HG02798 (cell line): ENCODE data around the gene DHX16.
"Not testable (repeated sequence)": the region's sequence is repeated elsewhere in the genome, so short reads cannot be mapped to it uniquely, and the experiment has no call there.

Source experiments
- ATAC-seq: cut with Tn5 transposase; IDR thresholded peaks from one replicate; pipeline ENCODE4 v1.9.1; 2021; ENCODE audit warnings: mild to moderate bottlenecking; ENCODE audit not compliant: unreplicated experiment, poor library complexity

DHX16 gene

DNA sequence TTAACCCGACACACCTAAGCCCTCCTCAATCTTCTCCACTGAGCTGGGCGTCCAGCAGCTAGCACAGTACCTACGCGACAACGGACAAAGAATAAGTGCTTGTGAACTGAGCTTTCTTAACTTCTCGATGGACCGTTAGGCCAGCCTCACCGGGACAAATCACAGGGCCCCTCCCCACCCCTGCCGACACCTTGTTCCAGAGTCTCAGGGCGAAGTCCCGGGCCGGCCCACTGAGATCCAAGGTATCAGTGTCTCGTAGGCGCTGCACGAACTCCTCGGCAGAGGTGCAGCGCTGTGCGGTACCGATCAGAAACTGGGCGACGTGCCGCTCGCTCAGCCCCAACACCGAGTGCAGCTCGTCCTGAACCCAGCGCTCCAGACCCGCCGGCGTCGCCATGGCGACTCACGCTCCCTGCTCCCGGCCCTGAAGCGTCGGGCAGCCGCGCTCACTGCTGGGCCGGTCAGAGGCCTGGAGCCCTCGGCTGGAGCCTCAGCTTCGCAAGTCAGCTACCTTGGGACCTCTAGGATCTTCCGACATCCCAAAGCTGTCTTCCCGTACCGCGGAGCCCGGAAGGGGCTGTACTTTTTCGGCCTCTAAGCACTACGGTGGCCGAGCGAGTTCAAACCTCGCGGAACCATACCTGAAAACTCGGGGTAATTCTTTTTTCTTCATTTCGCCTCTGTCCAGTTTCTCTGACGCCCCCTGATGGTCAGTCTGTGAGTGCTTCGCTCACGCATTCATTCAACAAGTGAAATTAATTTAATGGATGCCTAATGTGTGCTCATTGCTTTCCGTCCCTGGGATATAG lies at the start of gene DHX16:
TSS of gene DHX16 (minus strand) at position 562 of the 809 bp plus-strand sequence. CDS start at position 397, 165 bp downstream.
- peak; percentile 82 for ATAC-seq

DNA sequence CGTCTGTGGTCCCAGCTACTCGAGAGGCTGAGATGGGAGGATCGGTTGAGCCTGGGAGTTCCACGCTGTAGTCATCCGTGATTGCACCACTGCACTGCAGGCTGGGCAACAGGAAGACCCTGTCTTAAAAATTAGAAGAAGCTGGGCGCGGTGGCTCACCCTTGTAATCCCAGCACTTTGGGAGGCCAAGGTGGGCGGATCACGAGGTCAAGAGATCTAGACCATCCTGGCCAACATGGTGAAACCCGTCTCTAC lies 49.1 kb upstream of the DHX16 start:
- not testable (repeated sequence) for ATAC-seq

DNA sequence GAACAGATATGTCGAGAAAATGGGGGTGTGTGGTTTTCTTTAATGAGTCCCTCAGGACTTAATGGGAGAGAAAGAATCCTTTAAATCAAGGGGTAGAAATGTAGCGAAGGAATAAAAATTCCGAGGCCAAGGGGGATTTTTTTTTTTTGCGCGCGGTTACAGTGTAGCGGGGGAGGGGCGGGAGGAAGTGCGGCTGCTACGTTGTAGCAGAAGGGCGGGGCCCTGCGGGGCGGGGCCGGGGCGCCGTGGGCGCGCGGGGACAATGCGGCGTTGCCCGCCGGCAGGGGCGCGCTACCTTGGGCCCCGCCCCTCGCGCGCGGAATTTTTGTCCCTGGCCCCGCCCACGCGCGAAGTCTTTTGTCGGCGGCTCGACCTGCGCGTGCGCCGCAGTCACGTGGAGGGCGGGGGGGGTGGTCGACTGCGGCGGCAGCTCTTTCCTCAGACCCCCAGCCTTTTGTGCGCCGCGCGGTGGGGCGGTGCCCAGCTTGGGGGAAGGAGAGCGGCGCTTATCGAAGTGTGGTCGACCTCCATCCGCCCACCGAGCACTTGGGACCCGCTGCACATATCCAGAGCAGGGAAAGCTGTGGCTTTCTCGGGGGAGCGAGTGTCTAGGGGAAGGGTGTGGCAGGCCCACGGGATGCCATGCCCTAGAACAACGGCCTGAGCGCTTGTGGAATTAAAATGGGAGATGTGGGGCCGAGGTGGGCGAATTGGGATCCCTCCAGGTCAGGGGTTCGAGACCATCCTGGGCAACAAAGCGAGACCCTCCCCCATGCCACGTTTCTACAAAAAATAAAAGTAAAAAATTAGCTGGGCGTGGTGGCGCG lies 48.6 kb upstream of the DHX16 start:
- peak; percentile 39 for ATAC-seq

GRCh38 chr6:30720738-30721197 lies 48.0 kb upstream of the DHX16 start:
- ATAC-seq = no peak

- peak; percentile 49 for ATAC-seq
Observed at GRCh38 chr6:30719791-30720737, 47.3 kb upstream of the DHX16 start, which contains the start of gene TUBB. Gene TUBB, plus strand, starts transcription at chr6:30720352. Its CDS starts 155 bp downstream, at chr6:30720507.

- ATAC-seq = no peak
Observed at GRCh38 chr6:30719356-30719755, 46.5 kb upstream of the DHX16 start.

- ATAC-seq = not testable (repeated sequence)
Observed at GRCh38 chr6:30717845-30718720, 45.3 kb upstream of the DHX16 start.

DNA sequence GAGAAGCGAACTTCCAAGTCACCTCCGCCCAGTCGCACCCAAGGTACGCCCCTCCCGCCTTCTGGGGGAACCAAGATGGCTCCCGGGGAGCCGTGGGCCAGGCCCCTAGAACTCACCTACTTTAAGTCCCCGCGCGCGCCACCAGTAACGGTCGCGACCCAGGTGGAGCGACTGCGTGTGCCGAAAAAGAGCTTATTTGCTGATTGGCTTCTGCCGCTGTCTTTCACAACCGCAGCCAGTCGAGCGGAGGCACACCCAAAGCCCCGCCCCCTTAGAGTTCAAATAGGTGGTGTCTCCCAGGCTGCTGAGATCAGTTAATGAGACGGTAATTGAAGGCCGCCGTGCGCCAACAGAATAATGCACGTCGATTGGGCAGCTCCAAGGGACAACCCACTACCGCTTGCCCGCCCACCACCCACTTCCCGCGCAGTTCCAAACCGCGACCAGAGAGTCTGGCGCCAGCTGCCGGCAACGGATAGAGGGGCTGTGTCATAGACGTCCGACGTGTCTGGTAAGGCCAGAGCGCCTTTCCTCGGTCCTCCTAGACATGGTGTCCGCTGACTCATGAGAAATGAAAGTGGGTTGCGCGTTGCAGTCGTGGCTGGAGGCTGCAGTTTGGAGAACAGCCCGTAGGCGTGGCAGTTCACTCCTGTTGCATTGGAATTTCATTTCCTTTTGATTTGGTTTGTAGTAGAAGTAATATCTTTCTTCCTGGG lies 44.5 kb upstream of the DHX16 start, which contains the start of gene MDC1:
TSS of gene MDC1 (minus strand) at position 153 of the 716 bp plus-strand sequence. CDS start 2,106 bp downstream, outside the sequence.
- ATAC-seq = peak; percentile 73

DNA sequence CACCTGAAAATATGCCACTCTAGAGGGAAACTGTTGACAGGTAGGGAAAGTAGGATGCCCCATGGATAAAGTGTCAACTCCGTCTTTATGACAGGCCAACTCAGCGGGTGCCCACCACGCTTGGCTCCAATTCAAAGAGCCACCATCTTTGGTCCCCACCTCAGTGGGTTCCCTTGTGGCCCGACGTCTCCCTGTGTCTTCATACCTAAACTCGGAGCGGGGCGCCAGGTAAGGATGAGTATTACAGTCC lies 44.0 kb upstream of the DHX16 start:
- ATAC-seq = no peak

DNA sequence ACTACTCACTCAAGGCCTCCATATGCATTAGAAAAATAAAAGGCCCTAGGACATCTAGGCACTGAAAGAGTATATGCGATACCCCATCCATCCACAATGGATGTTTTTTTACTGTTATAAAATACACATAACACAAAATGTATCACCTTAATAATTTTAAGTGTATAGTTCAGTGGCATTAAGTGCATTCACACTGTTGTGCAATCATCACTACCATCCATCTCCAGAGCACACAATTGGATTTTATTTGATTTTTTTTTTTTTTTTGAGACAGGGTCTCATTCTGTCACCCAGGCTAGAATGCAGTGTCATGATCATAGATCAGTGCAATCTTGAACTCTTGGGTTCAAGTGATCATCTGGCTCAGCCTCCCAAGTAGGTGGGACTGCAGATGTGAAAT lies 41.5 kb upstream of the DHX16 start:
- no peak for ATAC-seq

DNA sequence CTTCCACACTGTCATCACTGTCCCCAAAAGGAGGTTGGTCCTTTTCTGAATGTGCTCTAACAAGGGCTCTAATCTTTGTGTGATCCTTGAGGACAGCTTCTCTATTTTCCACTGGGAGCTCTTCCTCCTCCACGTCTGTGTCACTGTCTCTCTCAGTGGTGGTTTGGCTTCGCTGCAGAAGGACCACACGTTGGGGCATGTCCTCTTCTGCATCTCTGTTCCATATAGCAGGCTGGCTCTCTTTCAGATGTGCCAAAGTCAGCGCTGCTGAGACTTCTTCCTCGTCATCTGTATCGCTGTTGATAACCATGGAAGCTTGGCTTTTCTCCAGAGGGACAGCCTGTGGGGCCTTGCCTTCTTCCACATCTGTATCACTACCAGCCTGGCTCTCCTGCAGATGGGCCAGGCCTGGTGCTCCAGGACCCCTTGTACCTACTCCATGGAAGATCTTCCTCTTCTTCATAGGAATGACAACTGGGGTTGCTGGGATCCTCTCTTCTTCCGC lies 39.7 kb upstream of the DHX16 start:
- no peak for ATAC-seq

GRCh38 chr6:30711758-30712380 lies 39.1 kb upstream of the DHX16 start:
- ATAC-seq = peak; percentile 52

GRCh38 chr6:30709101-30709868 lies 36.5 kb upstream of the DHX16 start:
- no peak for ATAC-seq

- no peak for ATAC-seq
Observed at GRCh38 chr6:30707281-30707850, 34.6 kb upstream of the DHX16 start.

GRCh38 chr6:30705620-30706019 lies 32.8 kb upstream of the DHX16 start:
- ATAC-seq = no peak

DNA sequence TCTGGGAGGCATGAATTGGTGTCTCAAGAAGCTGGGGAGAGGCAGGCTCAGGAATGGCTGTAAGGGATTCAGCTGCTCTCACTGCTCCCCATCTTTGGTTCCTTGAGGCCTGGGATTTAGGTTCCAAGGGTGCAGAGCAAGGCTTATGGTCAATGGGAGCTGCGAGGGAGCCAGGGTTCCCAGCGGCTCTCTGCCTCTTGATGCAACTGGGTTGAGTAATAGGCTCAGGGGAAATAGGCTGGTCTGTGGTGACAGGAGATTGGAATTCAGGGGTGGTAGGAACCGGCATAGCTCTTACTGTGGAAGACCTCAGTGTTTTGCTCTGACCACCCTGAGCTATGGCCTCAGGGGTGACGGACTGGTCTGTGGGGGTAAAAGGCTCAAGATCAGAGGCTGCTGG lies 31.0 kb upstream of the DHX16 start:
- ATAC-seq = no peak

DNA sequence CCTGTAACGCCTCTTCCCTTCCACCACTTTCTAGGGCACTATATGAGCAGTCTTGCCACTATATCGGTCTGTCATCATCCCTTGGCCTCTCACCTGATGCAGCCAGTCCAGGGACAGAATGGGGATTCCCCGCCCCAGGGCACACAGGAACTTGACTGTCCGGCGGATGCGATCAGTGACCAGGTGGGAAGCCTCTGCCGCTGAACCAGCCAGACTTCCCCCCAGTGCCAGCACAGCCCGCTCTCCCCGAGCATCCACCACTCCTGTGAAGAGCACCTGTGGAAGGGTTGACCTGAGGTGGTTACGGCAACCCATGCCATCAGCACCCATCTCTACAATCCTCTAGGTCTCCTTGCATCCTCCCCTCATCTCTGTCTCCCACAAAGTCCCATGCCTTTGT lies 30.2 kb upstream of the DHX16 start:
- ATAC-seq = no peak
